Vagina (tissue), 2 donors: ENCODE results near the gene XIAP. TPM values are rescaled to one million over a fixed set of nuclear protein-coding genes. Genes with fewer than 3 reads are reported as not detected.
"Not testable (repeated sequence)": the region's sequence is repeated elsewhere in the genome, so short reads cannot be mapped to it uniquely, and the experiment has no call there.

ENCODE experiments used
- DNase-seq, 2 donors: peaks; one replicate each; pipeline ENCODE4 v3.0.0-alpha.2; 2017; ENCODE audit errors: extremely low spot score in 2 of 2
- H3K27ac ChIP-seq: fragments of 200-600 bp; sonication (generic); one replicate; pipeline ENCODE4 v1.5.1; 2019
- H3K27me3 ChIP-seq: fragments of 200-600 bp; sonication (generic); one replicate; pipeline ENCODE4 v1.5.1; 2019
- H3K36me3 ChIP-seq, 2 donors: fragments of 200-600 bp; sonication (generic); one replicate each; pipeline ENCODE4 v1.5.1; 2017 to 2019
- H3K4me1 ChIP-seq: fragments of 200-600 bp; sonication (generic); one replicate; pipeline ENCODE4 v1.5.1; 2019
- H3K4me3 ChIP-seq, 2 donors: fragments of 200-600 bp; sonication (generic); 1 replicate in 1 of 2; 2 replicates in 1 of 2; pipeline ENCODE4 v1.5.1; 2016 to 2019
- H3K9me3 ChIP-seq: fragments of 200-600 bp; sonication (generic); one replicate; pipeline ENCODE4 v1.5.1; 2019
- POLR2A ChIP-seq, 2 donors: fragments of 450-650 bp; IDR thresholded peaks; one replicate each; pipeline ENCODE4 v1.6.1; 2017; ENCODE audit warnings: antibody characterized with exemption in 2 of 2, mild to moderate bottlenecking in 2 of 2, moderate library complexity in 2 of 2
- POLR2AphosphoS5 ChIP-seq, 2 donors: sonication (generic); formaldehyde crosslinking; IDR thresholded peaks; one replicate each; pipeline ENCODE4 v1.9.0; 2017; ENCODE audit warnings: antibody characterized with exemption in 2 of 2, mild to moderate bottlenecking in 2 of 2, low read depth in 1 of 2; ENCODE audit not compliant: insufficient read depth in 1 of 2
- intact Hi-C: fragments of 100-400 bp; cut with DNase I; formaldehyde crosslinking; loops from one replicate; pipeline ENCODE4 v1.15.1; 2023
- total RNA-seq: library from RNA; depleted of rRNA; stranded (reverse); fragments of >200 nt; gene quantifications from one replicate; pipeline ENCODE4 v1.2.3, GENCODE V29; 2016
- TF ChIP-seq, protein P1 (sequence below), 3 experiments: fragments of 450-650 bp in 2 of 3; fragments of 200-600 bp in 1 of 3; sonication (generic) in 1 of 3; IDR thresholded peaks; one replicate each; pipeline ENCODE4 v1.5.1; 2017 to 2019; ENCODE audit warnings: antibody characterized with exemption in 3 of 3, mild to moderate bottlenecking in 2 of 3, moderate library complexity in 2 of 3

Gene XIAP
- total RNA-seq, 1 donor from 2014 or later, result 15.5 TPM

DNA sequence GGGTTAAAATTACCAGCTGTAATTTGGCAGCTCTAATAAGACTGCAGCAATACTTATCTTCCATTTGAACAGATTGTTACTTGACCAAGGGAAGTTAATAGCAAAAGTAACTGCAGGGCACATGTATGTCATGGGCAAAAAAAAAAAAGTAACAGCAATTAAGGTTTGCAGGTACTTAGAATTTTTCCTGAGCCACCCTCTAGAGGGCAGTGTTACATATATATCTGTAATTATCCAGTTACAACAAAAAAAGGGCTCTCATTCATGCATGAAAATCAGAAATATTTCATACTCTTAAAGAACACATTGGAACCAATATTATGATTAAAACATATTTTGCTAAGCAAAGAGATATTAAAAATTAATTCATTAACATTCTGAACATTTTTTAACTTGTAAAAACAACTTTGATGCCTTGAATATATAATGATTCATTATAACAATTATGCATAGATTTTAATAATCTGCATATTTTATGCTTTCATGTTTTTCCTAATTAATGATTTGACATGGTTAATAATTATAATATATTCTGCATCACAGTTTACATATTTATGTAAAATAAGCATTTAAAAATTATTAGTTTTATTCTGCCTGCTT is 25.1 kb downstream of the XIAP start:
- DNase-seq, result no peak
- H3K9me3 ChIP-seq, result no peaks in the 10 kb centered on the region
- H3K4me3 ChIP-seq, result no peak overlapping the region
- TF ChIP-seq POLR2A (IDR thresholded peaks at IDR 0.05), result no peak
- TF ChIP-seq, protein P1, sequence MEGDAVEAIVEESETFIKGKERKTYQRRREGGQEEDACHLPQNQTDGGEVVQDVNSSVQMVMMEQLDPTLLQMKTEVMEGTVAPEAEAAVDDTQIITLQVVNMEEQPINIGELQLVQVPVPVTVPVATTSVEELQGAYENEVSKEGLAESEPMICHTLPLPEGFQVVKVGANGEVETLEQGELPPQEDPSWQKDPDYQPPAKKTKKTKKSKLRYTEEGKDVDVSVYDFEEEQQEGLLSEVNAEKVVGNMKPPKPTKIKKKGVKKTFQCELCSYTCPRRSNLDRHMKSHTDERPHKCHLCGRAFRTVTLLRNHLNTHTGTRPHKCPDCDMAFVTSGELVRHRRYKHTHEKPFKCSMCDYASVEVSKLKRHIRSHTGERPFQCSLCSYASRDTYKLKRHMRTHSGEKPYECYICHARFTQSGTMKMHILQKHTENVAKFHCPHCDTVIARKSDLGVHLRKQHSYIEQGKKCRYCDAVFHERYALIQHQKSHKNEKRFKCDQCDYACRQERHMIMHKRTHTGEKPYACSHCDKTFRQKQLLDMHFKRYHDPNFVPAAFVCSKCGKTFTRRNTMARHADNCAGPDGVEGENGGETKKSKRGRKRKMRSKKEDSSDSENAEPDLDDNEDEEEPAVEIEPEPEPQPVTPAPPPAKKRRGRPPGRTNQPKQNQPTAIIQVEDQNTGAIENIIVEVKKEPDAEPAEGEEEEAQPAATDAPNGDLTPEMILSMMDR (IDR thresholded peaks at IDR 0.05), result peak; percentile 7 to 46 (median 23)
- no peaks in the 10 kb centered on the region for H3K4me1 ChIP-seq
- H3K27me3 ChIP-seq, result no peaks in the 10 kb centered on the region
- no peak overlapping the region for H3K27ac ChIP-seq
- H3K36me3 ChIP-seq, result no peaks in the 10 kb centered on the region
- intact Hi-C loops, result no loop called here

DNA sequence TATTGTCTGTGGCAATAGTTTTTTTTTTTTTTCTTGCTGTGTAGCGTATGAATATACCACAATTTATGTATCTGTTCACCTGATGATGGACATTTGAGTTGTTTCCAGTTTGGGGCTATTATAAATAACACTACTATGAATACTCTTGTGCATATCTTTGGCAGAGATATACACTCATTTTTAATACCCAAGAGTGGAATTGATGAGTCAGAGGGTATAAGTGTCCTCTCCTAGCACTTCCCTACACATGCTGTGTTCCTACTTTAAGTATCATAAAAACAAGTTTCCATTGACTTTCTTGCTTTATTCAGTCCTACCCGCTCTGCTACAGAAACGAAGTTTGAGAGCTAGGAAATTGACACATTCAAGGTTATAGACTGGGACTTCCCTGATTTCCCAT is 39.8 kb downstream of the XIAP start:
- H3K27me3 ChIP-seq, result no peaks in the 10 kb centered on the region
- intact Hi-C loops, result no loop called here
- peaks cover 0 to 12% of the 10 kb centered on the region in 2 donors for H3K36me3 ChIP-seq
- no peaks in the 10 kb centered on the region for H3K9me3 ChIP-seq
- H3K4me3 ChIP-seq, result no peak overlapping the region
- no peak for DNase-seq
- H3K4me1 ChIP-seq, result no peaks in the 10 kb centered on the region
- TF ChIP-seq POLR2A (IDR thresholded peaks at IDR 0.05) (no peak), POLR2AphosphoS5 (IDR thresholded peaks at IDR 0.05; ENCODE audit: insufficient read depth in 1 of 2, low read depth in 1 of 2) (no peak)
- TF ChIP-seq, protein P1 (IDR thresholded peaks at IDR 0.05), result no peak
- H3K27ac ChIP-seq, result no peak overlapping the region

DNA sequence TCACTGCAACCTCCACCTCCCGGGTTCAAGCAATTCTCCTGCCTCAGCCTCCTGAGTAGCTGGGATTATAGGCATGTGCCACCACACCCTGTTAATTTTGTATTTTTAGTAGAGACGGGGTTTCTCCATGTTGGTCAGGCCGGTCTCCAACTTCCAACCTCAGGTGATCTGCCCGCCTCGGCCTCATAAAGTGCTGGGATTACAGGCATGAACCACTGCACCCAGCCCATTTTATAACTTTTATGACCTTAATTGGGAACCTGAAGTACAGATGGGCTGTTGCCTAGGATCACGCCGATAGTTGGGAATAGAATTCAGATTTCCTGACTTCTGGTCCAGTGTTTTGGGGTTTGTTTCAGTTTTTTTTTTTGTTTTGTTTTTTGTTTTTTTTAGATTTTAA is 43.4 kb downstream of the XIAP start:
- H3K9me3 ChIP-seq, H3K4me3 ChIP-seq, H3K36me3 ChIP-seq, DNase-seq, intact Hi-C loops, H3K4me1 ChIP-seq, H3K27me3 ChIP-seq, H3K27ac ChIP-seq: not testable (repeated sequence)

DNA sequence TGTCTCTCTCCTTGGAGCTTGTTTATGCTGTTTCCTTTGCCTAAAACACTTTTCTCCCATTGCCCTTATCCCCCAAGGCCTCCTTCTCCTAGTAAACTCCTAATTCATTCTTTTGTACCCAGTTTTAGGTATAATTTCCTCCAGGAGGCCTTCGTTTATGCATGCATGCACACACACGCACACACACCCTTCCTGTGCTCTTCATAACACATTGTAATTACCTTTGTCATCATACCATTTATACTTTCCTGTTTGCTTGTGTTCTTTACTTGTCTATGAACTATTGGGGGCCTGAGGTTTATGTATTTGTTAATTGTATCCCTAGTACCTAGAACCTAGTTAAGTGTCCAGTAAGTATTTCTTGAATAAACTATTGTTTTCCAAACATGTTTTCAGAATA is 45.5 kb downstream of the XIAP start:
- Histone ChIP-seq H3K4me1 (no peaks in the 10 kb centered on the region), H3K27ac (no peak overlapping the region)

DNA sequence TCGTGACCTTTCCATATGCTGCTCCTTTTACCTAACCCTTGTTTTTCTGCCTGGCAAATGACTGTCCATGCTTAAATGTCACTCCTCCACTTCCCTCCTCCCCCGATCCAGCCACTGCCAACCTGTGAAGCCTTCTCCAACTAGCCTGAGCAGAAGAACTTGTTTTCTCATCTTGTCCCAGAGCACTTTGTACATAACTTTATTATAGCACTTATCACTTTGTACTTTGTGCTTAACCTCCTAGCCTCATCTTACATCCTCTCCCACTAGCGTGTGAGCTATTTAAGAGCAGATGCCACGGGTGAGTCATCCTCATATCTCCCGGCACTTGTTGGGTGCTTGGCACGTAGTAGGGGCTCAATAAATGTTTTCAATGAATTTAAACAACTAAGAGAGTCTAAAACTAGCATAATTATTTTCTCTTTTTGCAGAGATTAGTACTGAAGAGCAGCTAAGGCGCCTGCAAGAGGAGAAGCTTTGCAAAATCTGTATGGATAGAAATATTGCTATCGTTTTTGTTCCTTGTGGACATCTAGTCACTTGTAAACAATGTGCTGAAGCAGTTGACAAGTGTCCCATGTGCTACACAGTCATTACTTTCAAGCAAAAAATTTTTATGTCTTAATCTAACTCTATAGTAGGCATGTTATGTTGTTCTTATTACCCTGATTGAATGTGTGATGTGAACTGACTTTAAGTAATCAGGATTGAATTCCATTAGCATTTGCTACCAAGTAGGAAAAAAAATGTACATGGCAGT is 46.9 kb downstream of the XIAP start:
- H3K27ac ChIP-seq, result no peak overlapping the region

More for the DNA sequence above, 45.5 kb downstream of the XIAP start:
- Histone ChIP-seq H3K36me3 (peaks cover 0 to 9% of the 10 kb centered on the region in 2 donors), H3K4me3 (no peak overlapping the region), H3K9me3 (no peaks in the 10 kb centered on the region), H3K27me3 (no peaks in the 10 kb centered on the region)
- intact Hi-C loops, result no loop called here
- no peak for DNase-seq
- TF ChIP-seq POLR2AphosphoS5 (IDR thresholded peaks at IDR 0.05; ENCODE audit: insufficient read depth in 1 of 2, low read depth in 1 of 2) (no peak), POLR2A (IDR thresholded peaks at IDR 0.05) (no peak)
- TF ChIP-seq, protein P1 (IDR thresholded peaks at IDR 0.05), result no peak

More for the DNA sequence above, 46.9 kb downstream of the XIAP start:
- DNase-seq, result no peak
- intact Hi-C loops, result no loop called here
- TF ChIP-seq, protein P1 (IDR thresholded peaks at IDR 0.05), result no peak
- TF ChIP-seq POLR2AphosphoS5 (IDR thresholded peaks at IDR 0.05; ENCODE audit: insufficient read depth in 1 of 2, low read depth in 1 of 2), result no peak
- TF ChIP-seq POLR2A (IDR thresholded peaks at IDR 0.05), result no peak
- H3K4me3 ChIP-seq, result no peak overlapping the region
- H3K27me3 ChIP-seq, result no peaks in the 10 kb centered on the region
- no peaks in the 10 kb centered on the region for H3K9me3 ChIP-seq
- no peaks in the 10 kb centered on the region for H3K36me3 ChIP-seq
- H3K4me1 ChIP-seq, result no peaks in the 10 kb centered on the region
